Stimulated activated CD8-positive, alpha-beta memory T cell treated with anti-CD3 and anti-CD28 coated beads, Interleukin-7, amount 100 ng/mL, for 4 hours (primary cell): Measurements from ENCODE around the gene KRT78.
A peak's percentile ranks its signal among the peaks of the same experiment; 100 is the strongest.
"Not testable (repeated sequence)": the region's sequence is repeated elsewhere in the genome, so short reads cannot be mapped to it uniquely, and the experiment has no call there.

Experiments
- DNase-seq, 2 donors: peaks; one replicate each; pipeline ENCODE4 v3.0.0-alpha.2; 2020; ENCODE audit warnings: low read depth in 2 of 2

KRT78 gene

GRCh38 chr12:52871291-52872039, 22.7 kb upstream of the KRT78 start:
- no peak for DNase-seq

GRCh38 chr12:52870361-52871290, 21.8 kb upstream of the KRT78 start:
- peak; percentile 52 to 58 for DNase-seq

DNA sequence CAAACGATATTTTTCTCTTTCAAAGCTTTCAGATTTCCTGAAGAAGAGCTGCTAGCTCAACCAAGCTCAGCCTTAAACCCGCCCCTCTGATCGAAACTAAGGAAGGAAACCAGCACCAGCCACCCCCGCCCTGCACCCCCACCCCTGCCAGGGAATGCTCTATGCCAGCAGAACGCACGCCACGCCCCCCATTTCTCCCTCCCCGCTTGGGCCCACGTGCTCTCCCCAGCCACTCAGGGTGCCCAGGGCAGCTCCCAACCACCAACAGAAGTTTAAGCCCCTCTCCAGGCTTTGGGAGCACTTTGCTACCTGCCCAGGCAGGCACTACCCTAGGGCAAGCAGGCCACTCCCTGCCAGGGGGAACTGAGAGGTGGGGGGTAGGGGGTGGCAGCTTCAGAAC, 18.8 kb upstream of the KRT78 start:
- DNase-seq = peak; percentile 34 to 37

GRCh38 chr12:52867152-52867551, 18.4 kb upstream of the KRT78 start:
- no peak for DNase-seq

DNA sequence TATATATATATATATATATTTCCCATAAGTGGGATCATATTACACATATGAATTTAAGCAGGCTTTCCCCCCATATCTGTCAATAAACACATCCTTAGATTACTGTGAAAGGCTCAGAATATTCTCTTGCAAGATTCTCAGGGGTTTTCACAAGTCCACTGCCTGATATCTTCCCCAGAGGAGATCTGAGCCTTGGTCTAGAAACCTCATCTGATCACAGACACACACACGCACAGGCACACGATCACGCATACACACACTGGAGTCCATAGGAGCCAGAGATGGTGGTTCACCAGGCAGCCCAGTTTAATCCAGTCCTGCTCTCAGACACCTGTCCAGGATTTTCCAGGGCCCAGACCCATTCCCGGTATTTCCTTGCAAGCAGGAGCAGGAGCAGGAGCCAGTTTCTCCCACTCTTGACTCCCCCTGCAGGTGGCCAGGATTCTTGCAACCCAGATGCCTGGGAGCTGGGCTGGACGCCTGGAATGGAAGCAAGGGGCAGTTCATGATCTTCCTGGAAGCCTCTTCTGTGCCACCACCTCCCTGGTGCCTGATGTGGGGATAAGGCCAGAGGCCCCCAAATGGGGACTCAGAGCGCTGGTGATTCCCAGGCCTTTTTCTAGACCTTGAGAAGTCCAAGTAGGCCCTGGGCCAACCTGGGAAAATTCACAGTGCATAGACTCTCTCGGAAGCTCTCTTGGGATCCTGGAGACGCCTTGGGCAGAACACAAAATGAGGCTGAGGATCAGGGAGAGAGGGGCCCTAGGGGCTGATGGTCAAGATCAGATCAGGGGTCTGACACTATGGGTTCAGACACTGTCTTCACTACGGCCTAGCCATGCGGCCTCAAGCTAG, 16.5 kb upstream of the KRT78 start:
- no peak for DNase-seq

GRCh38 chr12:52862023-52862422, 13.2 kb upstream of the KRT78 start:
- no peak for DNase-seq

DNA sequence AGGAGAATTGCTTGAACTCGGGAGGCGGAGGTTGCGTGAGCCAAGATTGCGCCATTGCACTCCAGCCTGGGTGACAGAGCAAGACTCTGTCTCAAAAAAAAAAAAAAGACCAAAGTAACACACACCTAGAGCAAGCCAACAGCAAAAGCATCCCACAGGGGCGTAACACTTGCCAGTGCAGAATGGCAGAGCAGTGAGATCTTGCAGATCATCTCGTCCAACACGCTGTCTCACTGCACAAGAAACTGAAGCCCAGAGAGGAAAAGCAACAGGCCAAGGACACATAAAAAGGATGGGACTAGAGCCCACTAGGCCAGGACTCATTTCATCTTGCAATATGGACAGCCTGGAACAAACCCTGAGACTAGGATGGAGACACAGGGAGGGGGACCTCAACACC, 12.7 kb upstream of the KRT78 start:
- DNase-seq = no peak

DNA sequence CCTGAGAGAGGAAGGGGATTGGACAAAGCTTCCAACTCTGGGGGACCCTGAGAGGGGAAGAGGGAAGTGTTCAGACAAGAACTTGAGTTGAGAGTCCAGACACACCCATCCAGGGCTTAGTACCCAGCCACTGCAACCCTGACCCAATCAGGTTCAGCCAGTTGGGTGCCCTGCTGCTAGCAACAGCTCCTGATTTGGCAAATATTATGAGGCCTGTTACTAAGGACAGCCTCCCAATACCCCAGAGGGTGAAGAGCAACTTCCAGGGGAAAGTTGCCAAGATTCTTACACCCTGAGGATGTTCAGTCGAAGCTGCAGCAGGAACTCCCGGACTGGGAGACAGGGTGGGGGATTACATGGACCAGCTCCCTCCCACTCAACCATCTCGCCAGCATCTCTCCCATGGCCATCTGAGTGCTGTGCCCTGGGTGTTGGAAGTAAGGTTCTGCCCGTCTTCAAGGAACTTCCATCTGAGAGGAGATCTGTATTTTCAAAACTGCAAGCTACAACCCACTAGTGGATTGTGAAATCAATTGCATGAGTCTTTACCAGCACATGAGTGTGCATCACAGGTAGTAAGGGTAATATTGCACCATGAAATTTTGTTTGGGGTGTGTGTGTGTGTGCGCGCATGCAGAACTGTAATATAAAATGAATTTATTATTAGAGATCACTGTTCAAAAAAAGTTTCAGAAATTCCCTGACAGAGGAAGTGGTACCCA, 11.5 kb upstream of the KRT78 start:
- no peak for DNase-seq

DNA sequence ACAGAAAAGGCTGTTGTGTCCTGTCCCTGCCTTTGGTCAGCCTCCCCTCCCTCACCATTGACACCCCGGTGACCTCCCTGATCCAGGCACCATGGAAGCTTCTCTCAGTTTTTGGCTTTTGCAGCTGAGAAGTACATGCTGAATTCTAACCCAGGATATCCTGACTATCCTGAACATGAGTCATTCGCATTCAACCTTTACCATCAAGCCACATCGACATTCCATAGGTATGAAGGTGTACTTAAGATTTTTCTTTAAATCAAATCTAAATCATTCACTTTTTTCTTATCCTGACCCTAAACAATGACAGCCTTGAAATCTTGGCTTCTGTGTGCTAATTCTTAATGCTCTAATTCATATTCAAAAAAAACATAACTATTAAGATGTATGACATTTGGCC, 8.7 kb upstream of the KRT78 start:
- no peak for DNase-seq

DNA sequence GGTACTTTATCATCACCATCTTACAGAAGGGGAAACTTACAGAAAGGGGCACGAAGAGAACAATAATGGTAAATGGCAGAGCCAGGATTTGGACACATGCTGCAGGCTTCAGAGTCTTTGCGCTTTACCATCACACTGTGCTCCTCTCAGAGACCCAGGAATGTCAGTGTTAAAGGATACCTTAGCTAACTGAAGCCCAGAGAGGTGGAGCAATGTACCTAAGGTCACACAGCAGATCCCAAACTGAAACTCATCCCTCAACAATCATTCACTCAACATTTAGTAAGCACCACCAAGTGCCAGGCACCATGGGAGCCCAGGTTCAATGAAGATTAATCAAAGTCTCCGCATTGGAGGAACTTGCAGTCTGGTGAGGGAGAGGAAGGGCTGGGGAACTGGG, 8.0 kb upstream of the KRT78 start:
- no peak for DNase-seq

- DNase-seq = not testable (repeated sequence)
Measured at GRCh38 chr12:52856077-52856476, 7.3 kb upstream of the KRT78 start.

GRCh38 chr12:52851787-52852186, 3.0 kb upstream of the KRT78 start:
- no peak for DNase-seq

GRCh38 chr12:52850681-52851080, 1.9 kb upstream of the KRT78 start:
- DNase-seq = no peak

GRCh38 chr12:52849511-52849910, 717 bp upstream of the KRT78 start:
- DNase-seq = no peak

GRCh38 chr12:52847335-52848102, 1.3 kb downstream of the KRT78 start:
- DNase-seq = no peak

- DNase-seq = no peak
Measured at GRCh38 chr12:52846356-52846970, 2.3 kb downstream of the KRT78 start.

DNA sequence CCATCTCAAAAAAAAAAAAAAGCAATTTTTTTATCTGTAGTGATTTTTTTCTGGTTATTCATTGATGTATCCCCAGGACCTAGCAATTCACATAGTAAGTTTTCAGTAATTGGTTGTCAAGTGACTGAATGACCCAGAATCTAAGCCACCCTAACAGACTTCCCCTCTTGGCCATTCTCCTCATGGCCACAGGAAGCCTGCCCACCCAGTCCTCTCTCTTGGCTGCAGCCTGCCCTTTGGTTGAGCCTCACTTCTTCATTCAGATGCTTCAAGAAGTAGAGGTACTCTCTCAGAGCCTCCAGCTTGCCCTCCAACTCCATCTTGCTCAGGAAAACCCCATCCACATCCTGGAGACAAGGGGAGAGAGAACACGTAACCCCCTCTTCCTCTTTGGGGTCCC, 2.8 kb downstream of the KRT78 start:
- DNase-seq = no peak

DNA sequence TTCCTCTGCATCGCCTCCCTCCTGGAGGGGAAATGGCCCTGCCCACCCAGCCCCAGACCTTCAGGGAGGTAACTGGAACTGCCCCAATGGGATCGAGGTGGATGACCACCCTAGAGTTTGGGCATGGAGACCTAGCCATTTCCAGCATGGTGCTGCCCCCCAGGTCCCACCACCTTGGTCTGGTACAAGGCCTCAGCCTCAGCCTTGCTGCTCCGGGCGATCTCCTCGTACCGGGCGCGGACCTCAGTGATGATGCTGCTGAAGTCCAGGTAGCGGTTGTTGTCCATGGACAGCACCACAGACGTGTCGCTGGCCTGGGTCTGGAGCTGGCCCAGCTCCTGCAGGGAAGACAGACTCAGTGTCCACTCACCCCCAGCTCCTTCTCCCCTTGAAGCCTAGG, 4.4 kb downstream of the KRT78 start:
- DNase-seq = no peak

DNA sequence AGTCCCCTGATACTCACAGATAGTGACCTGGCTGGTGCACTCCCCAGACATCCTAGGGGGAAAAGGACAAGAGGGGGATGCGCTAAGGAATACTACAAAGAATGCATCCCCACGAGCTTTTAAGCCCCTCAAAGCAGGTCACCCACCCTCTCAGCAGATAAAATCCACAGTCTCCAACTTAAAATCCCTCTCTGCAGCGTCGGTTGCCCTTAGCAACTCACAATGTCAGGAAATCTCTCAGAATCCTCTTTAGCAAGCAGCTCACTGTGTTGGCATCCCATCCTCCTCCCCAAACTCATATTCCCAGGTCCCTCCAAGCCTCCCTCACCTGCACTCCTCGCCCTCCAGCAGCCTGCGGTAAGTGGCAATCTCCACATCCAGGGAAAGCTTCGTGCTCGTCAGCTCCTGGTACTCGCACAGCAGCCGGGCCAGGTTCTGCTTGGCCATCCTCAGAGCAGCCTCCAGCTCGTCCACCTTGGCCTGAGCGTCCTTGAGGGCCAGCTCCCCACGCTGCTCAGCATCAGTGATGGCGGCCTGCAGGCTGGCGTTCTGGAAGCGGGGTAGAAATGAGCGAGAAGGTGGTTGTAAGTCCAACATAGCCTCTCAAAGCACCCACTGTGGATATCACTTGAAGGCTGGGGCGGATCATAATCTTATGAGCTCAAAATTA, 9.2 kb downstream of the KRT78 start:
- DNase-seq = no peak
